ENCODE results near the gene DHRS9. TPM values are rescaled to one million over a fixed set of nuclear protein-coding genes. Genes with fewer than 3 reads are reported as not detected.

The DHRS9 gene
- total and polyA plus RNA-seq, 9 of the 15 experiments (the other 6 are each of a cell fraction or from before 2014, with no cell fraction given): 0.27 to 1.7 (median 0.69) TPM

DNA sequence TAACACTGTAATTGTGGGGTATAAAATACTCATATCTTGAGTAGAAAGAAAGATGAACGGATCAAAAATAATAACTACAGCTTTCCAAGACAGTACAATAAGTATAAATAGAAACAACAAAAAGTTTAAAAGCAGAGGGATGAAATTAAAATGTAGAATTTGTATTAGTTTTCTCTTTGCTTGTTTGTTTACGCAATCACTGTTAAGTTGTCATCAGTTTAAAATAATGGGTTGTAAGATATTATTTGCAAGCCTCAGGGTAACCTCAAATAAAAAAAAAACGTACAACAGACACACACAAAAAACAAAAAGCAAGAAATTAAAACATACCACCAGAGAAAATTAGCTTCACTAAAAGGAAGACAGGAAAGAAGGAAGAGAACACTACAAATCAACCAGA is 20.2 kb upstream of the DHRS9 start:
- H3K4me2 ChIP-seq (ENCODE audit: insufficient read depth, low read length): no peak overlapping the region
- H2AFZ ChIP-seq (ENCODE audit: low read depth, low read length): no peak overlapping the region
- ChIA-PET CTCF (ENCODE audit: low intra/inter-chr PET ratio) (no interaction called here), POLR2A (no interaction called here)
- FAIRE-seq: no peak
- no TSS peak for BruUV-seq (replicated peaks)
- no peaks in the 10 kb centered on the region for H4K20me1 ChIP-seq (replicated peaks; ENCODE audit: control insufficient read depth, insufficient read depth, low read length)
- ATAC-seq: no peak
- WGBS (ENCODE audit: insufficient coverage, low coverage, missing lambda C conversion rate): 71% methylated on average over 3 of the region's 3 CpGs
- H3K4me1 ChIP-seq (replicated peaks in 1 of 2; ENCODE audit: control insufficient read depth in 2 of 2, insufficient read depth in 2 of 2, low read length in 2 of 2): peaks cover 0 to 18% of the 10 kb centered on the region in 2 experiments; a peak in 3 of 5 replicates
- no peak for DNase-seq (ENCODE audit: extremely low read depth in 1 of 4, low spot score in 3 of 4)
- H3K9me3 ChIP-seq (replicated peaks; ENCODE audit: control insufficient read depth, insufficient read depth, low read depth, low read length): peaks cover 3% of the 10 kb centered on the region
- H3K36me3 ChIP-seq (ENCODE audit: control insufficient read depth, insufficient read depth, low read length): no peaks in the 10 kb centered on the region
- no peak overlapping the region for H3K27ac ChIP-seq (ENCODE audit: extremely low read depth, low read depth, low read length)
- no peak overlapping the region for H3K4me3 ChIP-seq
- H3K27me3 ChIP-seq (ENCODE audit: control insufficient read depth in 2 of 2, insufficient read depth in 2 of 2, low read length in 2 of 2): no peaks in the 10 kb centered on the region
- no peaks in the 10 kb centered on the region for H3K79me2 ChIP-seq (ENCODE audit: control insufficient read depth, insufficient read depth, low read length)
- no peaks in the 10 kb centered on the region for H3K9me1 ChIP-seq (ENCODE audit: control insufficient read depth, insufficient read depth, low read length)
- intact Hi-C loops (cut with micrococcal nuclease) (no loop called here), in situ Hi-C loops (cut with MboI) (no loop called here)
- no peak overlapping the region for H3K9ac ChIP-seq (ENCODE audit: insufficient read depth in 1 of 2, low read depth in 2 of 2, low read length in 2 of 2)
- TF ChIP-seq, protein P1, sequence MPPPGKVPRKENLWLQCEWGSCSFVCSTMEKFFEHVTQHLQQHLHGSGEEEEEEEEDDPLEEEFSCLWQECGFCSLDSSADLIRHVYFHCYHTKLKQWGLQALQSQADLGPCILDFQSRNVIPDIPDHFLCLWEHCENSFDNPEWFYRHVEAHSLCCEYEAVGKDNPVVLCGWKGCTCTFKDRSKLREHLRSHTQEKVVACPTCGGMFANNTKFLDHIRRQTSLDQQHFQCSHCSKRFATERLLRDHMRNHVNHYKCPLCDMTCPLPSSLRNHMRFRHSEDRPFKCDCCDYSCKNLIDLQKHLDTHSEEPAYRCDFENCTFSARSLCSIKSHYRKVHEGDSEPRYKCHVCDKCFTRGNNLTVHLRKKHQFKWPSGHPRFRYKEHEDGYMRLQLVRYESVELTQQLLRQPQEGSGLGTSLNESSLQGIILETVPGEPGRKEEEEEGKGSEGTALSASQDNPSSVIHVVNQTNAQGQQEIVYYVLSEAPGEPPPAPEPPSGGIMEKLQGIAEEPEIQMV (tag; conservative IDR thresholded peaks at IDR 0.05; ENCODE audit: low read depth): 0 out of 2 replicates have a peak, but pooled peaks have one; percentile 19
- TF ChIP-seq HNRNPUL1 (IDR thresholded peaks at IDR 0.05; ENCODE audit: low read length) (no peak), FOSL1 (tag; conservative IDR thresholded peaks at IDR 0.05) (no peak), ZNF780A (CRISPR knock-in tag; IDR thresholded peaks at IDR 0.05) (no peak), SNIP1 (IDR thresholded peaks at IDR 0.05; ENCODE audit: low read depth) (no peak)
- TF ChIP-seq, protein P2, sequence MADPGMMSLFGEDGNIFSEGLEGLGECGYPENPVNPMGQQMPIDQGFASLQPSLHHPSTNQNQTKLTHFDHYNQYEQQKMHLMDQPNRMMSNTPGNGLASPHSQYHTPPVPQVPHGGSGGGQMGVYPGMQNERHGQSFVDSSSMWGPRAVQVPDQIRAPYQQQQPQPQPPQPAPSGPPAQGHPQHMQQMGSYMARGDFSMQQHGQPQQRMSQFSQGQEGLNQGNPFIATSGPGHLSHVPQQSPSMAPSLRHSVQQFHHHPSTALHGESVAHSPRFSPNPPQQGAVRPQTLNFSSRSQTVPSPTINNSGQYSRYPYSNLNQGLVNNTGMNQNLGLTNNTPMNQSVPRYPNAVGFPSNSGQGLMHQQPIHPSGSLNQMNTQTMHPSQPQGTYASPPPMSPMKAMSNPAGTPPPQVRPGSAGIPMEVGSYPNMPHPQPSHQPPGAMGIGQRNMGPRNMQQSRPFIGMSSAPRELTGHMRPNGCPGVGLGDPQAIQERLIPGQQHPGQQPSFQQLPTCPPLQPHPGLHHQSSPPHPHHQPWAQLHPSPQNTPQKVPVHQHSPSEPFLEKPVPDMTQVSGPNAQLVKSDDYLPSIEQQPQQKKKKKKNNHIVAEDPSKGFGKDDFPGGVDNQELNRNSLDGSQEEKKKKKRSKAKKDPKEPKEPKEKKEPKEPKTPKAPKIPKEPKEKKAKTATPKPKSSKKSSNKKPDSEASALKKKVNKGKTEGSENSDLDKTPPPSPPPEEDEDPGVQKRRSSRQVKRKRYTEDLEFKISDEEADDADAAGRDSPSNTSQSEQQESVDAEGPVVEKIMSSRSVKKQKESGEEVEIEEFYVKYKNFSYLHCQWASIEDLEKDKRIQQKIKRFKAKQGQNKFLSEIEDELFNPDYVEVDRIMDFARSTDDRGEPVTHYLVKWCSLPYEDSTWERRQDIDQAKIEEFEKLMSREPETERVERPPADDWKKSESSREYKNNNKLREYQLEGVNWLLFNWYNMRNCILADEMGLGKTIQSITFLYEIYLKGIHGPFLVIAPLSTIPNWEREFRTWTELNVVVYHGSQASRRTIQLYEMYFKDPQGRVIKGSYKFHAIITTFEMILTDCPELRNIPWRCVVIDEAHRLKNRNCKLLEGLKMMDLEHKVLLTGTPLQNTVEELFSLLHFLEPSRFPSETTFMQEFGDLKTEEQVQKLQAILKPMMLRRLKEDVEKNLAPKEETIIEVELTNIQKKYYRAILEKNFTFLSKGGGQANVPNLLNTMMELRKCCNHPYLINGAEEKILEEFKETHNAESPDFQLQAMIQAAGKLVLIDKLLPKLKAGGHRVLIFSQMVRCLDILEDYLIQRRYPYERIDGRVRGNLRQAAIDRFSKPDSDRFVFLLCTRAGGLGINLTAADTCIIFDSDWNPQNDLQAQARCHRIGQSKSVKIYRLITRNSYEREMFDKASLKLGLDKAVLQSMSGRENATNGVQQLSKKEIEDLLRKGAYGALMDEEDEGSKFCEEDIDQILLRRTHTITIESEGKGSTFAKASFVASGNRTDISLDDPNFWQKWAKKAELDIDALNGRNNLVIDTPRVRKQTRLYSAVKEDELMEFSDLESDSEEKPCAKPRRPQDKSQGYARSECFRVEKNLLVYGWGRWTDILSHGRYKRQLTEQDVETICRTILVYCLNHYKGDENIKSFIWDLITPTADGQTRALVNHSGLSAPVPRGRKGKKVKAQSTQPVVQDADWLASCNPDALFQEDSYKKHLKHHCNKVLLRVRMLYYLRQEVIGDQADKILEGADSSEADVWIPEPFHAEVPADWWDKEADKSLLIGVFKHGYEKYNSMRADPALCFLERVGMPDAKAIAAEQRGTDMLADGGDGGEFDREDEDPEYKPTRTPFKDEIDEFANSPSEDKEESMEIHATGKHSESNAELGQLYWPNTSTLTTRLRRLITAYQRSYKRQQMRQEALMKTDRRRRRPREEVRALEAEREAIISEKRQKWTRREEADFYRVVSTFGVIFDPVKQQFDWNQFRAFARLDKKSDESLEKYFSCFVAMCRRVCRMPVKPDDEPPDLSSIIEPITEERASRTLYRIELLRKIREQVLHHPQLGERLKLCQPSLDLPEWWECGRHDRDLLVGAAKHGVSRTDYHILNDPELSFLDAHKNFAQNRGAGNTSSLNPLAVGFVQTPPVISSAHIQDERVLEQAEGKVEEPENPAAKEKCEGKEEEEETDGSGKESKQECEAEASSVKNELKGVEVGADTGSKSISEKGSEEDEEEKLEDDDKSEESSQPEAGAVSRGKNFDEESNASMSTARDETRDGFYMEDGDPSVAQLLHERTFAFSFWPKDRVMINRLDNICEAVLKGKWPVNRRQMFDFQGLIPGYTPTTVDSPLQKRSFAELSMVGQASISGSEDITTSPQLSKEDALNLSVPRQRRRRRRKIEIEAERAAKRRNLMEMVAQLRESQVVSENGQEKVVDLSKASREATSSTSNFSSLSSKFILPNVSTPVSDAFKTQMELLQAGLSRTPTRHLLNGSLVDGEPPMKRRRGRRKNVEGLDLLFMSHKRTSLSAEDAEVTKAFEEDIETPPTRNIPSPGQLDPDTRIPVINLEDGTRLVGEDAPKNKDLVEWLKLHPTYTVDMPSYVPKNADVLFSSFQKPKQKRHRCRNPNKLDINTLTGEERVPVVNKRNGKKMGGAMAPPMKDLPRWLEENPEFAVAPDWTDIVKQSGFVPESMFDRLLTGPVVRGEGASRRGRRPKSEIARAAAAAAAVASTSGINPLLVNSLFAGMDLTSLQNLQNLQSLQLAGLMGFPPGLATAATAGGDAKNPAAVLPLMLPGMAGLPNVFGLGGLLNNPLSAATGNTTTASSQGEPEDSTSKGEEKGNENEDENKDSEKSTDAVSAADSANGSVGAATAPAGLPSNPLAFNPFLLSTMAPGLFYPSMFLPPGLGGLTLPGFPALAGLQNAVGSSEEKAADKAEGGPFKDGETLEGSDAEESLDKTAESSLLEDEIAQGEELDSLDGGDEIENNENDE (IDR thresholded peaks at IDR 0.05; ENCODE audit: low read depth, low read length): no peak
